Epidermal melanocyte (primary cell): Measurements from ENCODE around the gene DMTF1.

Source experiments
- DNase-seq: peaks from one replicate; pipeline ENCODE4 v3.0.0; 2011; ENCODE audit warnings: low spot score; ENCODE audit not compliant: insufficient read length

DMTF1 gene

DNA sequence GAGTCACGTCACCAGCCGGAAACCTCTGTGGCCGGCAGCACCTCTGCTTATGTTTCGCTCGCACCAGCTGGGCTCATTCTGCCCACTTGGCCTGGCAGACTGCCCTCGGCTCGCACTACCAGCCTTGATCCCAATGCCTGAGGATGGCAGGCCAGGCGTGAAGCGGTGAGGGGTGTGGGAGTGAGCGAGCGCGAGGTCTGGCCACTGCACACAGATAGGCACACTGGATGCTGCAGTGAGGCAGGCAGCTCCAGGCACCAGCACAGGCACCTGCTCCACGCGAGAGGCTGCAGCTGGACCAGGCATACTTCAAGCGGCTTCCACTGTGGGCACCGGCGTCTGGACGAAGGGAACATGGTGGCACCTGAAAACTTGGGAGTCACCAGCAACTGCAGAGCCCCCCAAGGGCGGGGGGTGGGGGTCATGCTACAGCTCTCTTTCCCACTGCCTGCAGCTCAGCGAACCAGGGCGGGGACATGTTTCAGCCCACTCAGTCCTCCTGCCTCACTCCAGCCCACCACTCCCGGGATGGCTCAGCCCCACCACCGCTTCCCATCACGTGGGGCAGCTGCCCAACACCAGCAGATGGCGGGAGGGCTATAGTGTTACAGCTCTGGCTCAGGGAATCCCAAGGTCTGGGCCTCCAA is 5.4 kb upstream of the DMTF1 start:
- no peak for DNase-seq

DNA sequence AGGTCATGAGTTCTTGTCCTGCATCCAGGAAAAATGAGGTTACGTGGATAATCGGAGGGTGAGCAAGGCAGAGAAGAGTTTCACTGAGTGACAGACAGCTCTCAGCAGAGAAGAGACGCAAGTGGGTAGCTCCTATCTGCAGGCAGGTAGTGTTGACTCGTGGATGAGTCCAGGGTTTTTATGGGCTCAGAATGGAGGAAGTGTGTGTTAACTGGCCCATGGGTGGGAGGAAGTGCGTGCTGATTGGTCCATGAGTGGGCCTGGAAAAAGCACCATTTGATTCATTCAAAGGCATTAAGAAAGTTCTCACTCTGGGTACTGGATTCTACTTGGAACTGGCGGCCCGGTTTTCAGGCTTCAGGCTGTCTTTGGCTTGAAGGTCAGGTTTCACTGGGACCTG is 4.8 kb upstream of the DMTF1 start:
- DNase-seq, result no peak

DNA sequence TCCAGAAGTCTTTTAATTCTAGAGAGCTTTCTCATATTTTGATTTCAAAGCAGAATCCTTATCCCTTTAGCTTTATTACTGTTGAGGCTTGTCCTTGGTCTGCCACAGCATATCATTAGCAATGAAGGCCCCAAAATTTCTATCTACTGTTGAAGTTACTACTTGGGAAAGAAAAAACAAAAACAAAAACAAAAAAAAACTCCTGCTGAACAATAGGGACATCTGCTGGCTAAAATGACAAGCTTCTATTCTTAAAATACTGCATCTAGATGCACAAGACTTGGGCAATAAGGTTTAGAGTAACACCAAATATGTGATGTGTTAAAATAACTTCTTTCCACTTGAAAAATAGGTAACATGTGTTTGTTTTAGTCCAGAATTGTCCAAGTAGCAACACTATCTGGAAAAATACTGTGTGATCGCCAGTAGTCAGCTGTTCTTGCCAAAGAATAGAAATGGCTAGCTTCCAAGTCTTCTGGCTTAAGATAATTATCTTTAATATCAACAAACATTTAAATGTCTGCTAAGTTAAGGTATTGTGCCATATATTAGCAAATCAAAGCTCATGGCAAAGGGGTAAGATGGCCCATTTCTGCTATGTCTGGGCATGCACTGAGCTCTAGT is 3.8 kb upstream of the DMTF1 start:
- DNase-seq, result no peak

GRCh38 chr7:87151002-87151728 is 1.1 kb upstream of the DMTF1 start:
- DNase-seq, result no peak

- DNase-seq, result peak; percentile 45
Observed at GRCh38 chr7:87151729-87152111, 533 bp upstream of the DMTF1 start.

DNA sequence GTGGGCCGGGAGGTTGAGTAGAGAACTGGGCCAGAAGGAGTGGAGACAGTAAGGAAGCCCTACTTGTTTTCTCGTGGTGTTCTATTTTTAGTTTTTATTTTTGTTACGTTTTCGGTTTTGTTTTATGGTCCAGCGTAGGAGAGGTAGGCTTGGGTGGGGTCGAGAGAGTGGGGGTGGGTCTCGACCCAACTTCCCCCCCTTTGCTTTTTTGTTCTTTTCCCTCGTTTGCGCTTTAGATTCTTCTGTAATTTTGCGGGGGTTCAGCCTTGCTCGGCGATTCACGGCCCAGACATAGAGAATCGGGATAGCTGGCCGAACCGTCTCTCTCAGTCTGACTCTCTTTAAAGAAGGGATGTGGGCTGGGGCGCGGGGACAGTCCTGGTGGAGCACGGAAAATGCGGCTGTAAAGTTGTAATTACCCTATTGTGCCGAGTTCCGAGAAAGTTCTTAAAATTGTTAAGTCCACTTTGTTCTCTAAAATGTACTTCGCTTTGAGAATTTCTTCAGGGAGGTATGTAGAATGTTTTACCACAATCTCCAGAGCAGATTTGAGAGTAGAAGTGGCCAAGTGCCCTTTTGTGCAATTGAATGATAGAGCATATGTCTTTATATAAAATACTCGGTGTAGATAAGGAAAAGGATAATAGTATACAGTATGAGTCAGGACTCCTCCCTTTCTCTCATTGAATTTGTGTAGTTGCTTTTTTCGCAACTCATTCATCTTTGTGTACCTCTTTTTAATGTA is 816 bp downstream of the DMTF1 start:
- no peak for DNase-seq

DNA sequence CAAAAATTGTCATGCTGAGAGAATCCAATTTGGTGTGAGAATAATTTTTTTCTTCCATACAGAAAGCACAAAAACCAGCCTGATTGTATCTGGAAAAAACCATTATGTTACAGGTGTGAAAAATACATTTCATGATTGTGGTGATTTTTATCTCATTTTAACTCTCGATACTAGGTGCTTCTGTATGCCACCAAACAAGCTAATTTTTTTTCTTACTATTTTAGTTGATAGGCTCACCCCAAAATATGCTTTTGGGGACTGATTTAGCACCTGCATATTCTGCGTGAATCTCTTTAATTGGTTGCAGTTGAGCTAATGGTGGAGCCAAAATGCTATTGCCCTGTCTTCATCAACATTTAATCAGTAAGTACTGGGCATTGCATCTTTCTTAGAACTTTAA is 1.9 kb downstream of the DMTF1 start:
- DNase-seq, result no peak

GRCh38 chr7:87154569-87154968 is 2.3 kb downstream of the DMTF1 start:
- DNase-seq, result no peak

DNA sequence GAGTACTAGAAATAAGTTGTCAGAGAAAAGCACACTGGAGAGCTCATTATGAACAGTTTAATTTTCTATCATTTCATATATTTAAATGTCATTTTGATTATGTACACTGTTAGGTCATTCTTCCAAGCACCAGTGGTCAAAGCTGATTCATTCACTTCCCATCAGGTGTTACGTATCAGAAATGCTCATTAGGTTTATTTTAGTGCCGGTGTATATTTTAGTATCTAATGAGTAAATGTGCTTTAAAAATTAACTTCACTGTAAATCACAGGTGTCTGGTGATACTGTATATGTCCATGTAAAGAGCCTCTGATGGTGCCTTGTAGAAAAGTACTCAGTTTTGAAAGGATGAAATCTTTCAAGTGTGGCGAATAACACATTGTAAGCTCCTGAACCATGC is 3.5 kb downstream of the DMTF1 start:
- DNase-seq, result no peak

DNA sequence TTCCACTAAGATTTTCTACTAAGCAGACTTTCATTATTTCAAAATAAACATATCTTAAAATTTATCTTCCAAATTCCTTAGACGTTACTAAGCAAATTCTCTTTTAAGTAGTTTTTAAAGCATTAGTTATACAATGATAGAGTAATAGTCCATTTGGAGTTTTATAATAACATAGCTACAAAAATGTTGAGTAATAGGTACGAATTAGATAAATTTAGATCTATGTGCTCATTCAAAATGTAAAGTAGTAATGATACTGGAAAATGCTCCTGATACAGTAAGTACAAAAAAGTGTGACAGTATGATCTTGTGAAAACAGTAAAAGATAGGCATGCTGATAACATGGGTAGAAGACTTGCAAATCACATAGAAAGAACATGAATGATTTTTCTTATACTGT is 4.5 kb downstream of the DMTF1 start:
- no peak for DNase-seq

GRCh38 chr7:87159538-87159937 is 7.3 kb downstream of the DMTF1 start:
- DNase-seq, result no peak

GRCh38 chr7:87164433-87164832 is 12.2 kb downstream of the DMTF1 start:
- no peak for DNase-seq

- no peak for DNase-seq
Observed at GRCh38 chr7:87170828-87171227, 18.6 kb downstream of the DMTF1 start.

- no peak for DNase-seq
Observed at GRCh38 chr7:87171282-87171934, 19.2 kb downstream of the DMTF1 start.

DNA sequence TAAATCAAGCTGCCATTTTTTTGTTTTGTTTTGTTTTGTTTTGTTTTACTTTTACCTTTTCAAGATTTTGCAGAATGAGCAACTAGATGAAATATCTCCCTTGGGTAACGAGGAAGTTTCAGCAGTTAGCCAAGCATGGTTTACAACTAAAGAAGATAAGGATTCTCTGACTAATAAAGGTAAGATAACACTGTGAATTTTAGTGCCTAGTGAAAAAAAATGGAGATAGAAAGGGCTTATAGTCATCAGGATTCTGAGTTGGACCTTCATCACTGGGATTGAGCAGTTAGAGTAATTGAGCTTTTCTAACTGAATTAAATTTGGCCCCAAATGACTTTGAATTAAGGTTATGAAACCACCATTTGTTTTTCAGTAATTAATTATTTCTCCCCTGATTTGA is 21.2 kb downstream of the DMTF1 start:
- no peak for DNase-seq

- DNase-seq, result no peak
Observed at GRCh38 chr7:87178320-87178719, 26.1 kb downstream of the DMTF1 start.

DNA sequence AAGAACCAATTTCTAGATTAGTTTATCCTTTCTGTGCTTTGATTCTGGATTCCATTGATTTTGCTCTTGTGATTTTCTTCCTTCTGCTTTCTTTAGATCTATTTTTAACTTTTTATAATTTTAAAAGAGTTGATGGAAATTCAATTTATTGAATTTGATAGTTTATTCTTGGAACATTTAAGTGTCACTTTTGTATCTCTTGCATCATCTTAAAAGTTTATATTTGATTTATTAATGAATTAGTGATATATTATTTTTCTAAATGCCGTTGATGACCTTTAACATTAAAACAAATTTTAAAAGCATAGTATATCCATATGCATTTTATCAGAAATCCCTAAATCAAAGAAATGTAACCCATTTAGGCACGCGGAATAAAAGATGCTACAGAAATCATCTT is 26.9 kb downstream of the DMTF1 start:
- DNase-seq, result no peak

- DNase-seq, result no peak
Observed at GRCh38 chr7:87187120-87187519, 34.9 kb downstream of the DMTF1 start.

- DNase-seq, result no peak
Observed at GRCh38 chr7:87188930-87189329, 36.7 kb downstream of the DMTF1 start.

- no peak for DNase-seq
Observed at GRCh38 chr7:87190783-87191182, 38.5 kb downstream of the DMTF1 start.

- no peak for DNase-seq
Observed at GRCh38 chr7:87192784-87193487, 40.7 kb downstream of the DMTF1 start.
